ENCODE results near the gene ZNF837.

The ZNF837 gene

DNA sequence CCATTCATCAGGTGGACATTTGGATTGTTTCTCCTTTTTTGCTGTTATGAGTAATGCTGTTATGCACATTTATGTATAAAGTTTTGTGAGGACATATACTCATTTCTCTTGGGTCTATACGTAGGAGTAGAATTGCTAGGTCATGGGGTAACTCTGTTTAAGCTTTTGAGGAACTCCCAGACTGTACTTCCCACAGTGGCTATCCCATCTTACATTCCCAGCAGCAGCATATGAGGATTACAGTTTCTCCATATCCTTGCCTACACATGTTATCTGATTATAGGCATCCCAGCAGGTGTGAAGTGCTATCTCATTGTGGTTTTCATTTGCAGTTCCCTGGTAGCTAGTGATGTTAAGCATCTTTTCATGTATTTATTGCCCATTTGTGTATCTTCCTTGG, 48.1 kb downstream of the ZNF837 start:
- TF ChIP-seq MYC (IDR thresholded peaks at IDR 0.05; ENCODE audit: low read depth, low read length) = no peak
- no peak overlapping the region for H3K4me3 ChIP-seq (ENCODE audit: low read depth, low read length)
- no peak for DNase-seq (ENCODE audit: low read depth)

DNA sequence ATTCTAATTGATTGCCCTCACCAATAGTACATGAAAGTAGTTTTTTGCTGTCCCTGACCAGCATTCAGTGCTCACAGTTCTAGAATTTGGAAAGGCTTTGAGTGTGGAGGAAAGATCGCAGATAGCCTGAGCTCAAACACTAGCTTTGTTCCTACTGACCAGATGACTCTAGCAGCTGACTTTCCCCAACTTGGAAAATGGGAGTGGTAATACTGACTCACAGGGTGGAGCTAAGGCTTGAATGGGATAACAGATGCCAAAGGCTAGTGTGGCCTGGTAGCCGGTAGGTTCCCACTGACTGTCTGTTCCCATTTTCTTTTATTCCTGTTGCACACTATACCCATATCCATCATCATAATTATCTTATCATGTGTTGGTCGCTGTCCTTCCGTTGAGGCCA, 50.4 kb downstream of the ZNF837 start:
- no peak for TF ChIP-seq MAX (IDR thresholded peaks at IDR 0.05; ENCODE audit: low read depth, low read length)
- DNase-seq (ENCODE audit: low read depth) = no peak
- no peak overlapping the region for H3K4me3 ChIP-seq (ENCODE audit: low read depth, low read length)

- no peak for TF ChIP-seq POLR2A (IDR thresholded peaks at IDR 0.05; ENCODE audit: extremely low read depth, insufficient read length)
- TF ChIP-seq, protein P1, sequence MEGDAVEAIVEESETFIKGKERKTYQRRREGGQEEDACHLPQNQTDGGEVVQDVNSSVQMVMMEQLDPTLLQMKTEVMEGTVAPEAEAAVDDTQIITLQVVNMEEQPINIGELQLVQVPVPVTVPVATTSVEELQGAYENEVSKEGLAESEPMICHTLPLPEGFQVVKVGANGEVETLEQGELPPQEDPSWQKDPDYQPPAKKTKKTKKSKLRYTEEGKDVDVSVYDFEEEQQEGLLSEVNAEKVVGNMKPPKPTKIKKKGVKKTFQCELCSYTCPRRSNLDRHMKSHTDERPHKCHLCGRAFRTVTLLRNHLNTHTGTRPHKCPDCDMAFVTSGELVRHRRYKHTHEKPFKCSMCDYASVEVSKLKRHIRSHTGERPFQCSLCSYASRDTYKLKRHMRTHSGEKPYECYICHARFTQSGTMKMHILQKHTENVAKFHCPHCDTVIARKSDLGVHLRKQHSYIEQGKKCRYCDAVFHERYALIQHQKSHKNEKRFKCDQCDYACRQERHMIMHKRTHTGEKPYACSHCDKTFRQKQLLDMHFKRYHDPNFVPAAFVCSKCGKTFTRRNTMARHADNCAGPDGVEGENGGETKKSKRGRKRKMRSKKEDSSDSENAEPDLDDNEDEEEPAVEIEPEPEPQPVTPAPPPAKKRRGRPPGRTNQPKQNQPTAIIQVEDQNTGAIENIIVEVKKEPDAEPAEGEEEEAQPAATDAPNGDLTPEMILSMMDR (IDR thresholded peaks at IDR 0.05; ENCODE audit: low read depth, low read length) = peak; percentile 39
- DNase-seq (ENCODE audit: low read depth) = peak; percentile 55
- H3K4me3 ChIP-seq (ENCODE audit: low read depth, low read length) = no peak overlapping the region
Measured at GRCh38 chr19:58328999-58329398, 51.8 kb downstream of the ZNF837 start.

DNA sequence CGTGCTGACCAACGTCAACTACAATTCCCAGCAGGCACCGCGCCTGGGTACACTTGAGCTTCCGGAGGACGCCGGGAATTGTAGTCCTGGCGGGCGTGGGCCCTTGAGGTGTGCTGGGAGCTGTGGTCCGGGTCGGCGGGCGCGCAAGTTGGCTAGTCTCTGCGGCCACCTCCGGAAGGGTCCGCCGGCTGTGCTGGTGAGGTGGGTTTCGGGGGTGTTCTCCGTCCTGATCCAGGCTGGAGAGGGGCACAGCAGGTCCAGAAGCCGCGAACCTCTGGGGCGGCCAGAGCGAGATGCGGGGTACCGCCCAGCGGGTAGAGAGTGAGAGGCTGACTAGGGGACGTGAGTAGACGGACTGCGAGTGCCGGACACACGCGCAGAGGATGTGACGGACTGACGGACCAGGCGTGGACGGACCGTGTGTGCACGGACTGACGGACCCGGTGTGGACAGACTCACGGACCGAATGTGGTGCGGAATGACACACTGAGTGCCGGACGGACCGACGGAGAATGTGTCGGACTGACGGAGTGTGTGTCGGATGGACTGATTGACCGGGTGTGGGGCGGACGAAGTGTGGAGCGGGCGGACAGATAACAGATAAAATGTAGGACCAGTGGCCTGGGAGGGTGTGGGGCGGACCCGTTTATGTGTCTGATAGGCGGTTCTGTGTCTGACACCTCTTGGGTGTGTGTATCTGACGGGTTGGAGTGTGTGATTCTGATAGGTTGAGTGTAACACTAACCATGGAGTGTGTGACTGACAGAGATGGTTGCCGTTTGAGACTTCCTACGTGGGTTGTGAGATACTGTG, 53.7 kb downstream of the ZNF837 start, which contains the start of gene ZSCAN22:
Gene ZSCAN22 (plus strand): TSS at position 81 of the 813 bp plus-strand sequence. CDS start 7,809 bp downstream, outside the sequence.
- DNase-seq (ENCODE audit: low read depth) = peak; percentile 92
- H3K4me3 ChIP-seq (ENCODE audit: low read depth, low read length) = peak within 1 kb of the TSS; percentile 91
- no peak for TF ChIP-seq MAX (IDR thresholded peaks at IDR 0.05; ENCODE audit: low read depth, low read length)
- peak; percentile 23; the same call in 1 of the 2 replicates for TF ChIP-seq MYC (IDR thresholded peaks at IDR 0.05; ENCODE audit: low read depth, low read length)
- TF ChIP-seq POLR2A (IDR thresholded peaks at IDR 0.05; ENCODE audit: extremely low read depth, insufficient read length) = peak; percentile 18
- TF ChIP-seq, protein P1 (IDR thresholded peaks at IDR 0.05; ENCODE audit: low read depth, low read length) = no peak

DNA sequence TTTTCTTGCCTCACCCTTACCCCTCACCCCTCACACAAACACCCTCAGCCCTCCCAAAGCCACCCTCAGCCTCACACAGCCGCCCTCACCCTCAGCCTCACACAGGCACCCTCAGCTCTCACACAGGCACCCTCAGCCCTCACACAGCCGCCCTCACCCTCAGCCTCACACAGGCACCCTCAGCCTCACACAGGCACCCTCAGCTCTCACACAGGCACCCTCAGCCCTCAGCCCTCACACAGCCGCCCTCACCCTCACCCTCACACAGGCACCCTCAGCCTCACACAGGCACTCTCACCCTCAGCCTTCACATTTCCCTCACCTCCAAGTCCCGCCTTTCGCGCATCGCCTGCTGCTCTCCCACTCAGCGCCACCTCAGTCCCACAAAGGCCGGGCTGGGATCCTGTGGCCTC, 54.3 kb downstream of the ZNF837 start:
- peak overlapping the region; percentile 91 for H3K4me3 ChIP-seq (ENCODE audit: low read depth, low read length)
- DNase-seq (ENCODE audit: low read depth) = no peak
- TF ChIP-seq, protein P1 (IDR thresholded peaks at IDR 0.05; ENCODE audit: low read depth, low read length) = no peak
- TF ChIP-seq MYC (IDR thresholded peaks at IDR 0.05; ENCODE audit: low read depth, low read length) = no peak; the same call in 1 of the 2 replicates
- no peak for TF ChIP-seq MAX (IDR thresholded peaks at IDR 0.05; ENCODE audit: low read depth, low read length)
- no peak for TF ChIP-seq POLR2A (IDR thresholded peaks at IDR 0.05; ENCODE audit: extremely low read depth, insufficient read length)

DNA sequence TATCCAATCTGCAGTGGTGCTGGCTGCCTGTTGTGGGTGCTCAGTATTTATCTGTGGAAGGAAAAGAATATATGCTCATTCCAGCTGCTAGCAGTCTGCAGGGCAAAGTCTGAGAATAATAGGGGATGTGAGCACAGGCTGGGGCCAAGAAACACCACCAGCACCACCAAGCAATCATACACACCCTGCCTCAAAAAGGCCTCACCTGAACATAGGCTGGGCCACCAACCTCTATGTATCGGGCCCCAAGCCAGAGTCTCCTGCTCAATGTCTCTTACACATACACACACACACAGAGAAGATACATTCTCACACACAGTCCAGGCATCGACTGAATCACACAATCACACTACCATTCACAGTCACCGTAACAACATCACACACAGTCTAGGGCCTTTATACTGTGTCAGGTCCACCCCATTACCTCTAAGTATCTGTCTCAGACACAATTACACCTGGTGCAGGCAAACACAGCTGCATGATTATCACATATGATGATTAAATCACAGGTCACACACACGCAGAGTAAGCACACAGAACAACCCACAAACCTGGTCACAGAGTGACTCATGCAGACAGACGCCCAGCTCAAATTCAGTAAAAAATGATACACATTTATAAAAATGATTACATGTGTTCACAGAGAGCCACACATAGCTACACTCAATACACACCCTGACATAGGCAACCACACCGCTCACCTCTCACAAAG, 55.4 kb downstream of the ZNF837 start:
- peak overlapping the region; percentile 91 for H3K4me3 ChIP-seq (ENCODE audit: low read depth, low read length)
- TF ChIP-seq, protein P1 (IDR thresholded peaks at IDR 0.05; ENCODE audit: low read depth, low read length) = no peak
- no peak for TF ChIP-seq POLR2A (IDR thresholded peaks at IDR 0.05; ENCODE audit: extremely low read depth, insufficient read length)
- no peak for TF ChIP-seq MYC (IDR thresholded peaks at IDR 0.05; ENCODE audit: low read depth, low read length)
- TF ChIP-seq MAX (IDR thresholded peaks at IDR 0.05; ENCODE audit: low read depth, low read length) = no peak
- no peak for DNase-seq (ENCODE audit: low read depth)
